ENCODE results near the gene IRF1.

DNA sequence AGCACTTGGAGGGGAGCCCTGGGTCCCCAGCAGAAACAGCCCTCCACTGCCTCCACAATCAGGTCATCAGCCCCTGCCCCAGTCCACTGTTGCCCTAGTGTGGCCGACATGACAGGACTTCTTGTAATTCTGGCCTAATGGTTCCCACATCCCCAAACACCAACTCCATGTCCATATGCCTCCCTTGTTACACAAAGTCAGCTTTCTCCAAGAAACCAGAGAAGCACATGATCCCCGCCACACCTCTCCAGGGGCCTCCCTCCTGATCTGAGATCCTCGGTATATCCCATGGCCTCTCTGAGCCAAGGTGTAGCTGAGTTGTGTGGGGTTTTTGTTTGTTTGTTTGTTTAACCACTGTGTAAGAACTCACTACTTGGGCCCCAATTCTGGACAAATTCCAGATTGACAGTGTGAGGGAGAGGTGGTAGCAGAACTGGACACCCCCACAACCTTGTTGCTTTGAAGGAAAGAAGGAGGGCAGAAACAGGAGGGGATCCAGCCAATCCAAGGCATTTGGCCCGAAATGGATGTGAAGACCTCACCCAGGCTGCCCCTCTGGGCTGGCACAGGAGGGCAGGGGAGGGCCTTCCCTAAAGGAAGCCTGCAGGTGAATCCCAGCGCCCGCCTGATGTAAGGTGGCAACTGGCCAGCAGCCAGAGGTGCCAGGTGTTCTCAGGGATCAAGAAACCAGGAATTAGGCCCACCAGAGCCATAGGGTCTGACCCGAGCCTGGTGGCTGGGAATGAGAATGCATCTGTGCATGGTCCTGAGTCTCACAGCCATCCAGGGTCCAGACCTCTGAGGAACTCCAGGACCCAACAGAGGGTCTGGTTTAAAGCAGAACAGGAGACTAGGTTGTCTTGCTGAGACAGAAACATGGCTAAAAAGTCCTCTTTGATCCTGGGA is 13.4 kb downstream of the IRF1 start:
- TF ChIP-seq, protein P1, sequence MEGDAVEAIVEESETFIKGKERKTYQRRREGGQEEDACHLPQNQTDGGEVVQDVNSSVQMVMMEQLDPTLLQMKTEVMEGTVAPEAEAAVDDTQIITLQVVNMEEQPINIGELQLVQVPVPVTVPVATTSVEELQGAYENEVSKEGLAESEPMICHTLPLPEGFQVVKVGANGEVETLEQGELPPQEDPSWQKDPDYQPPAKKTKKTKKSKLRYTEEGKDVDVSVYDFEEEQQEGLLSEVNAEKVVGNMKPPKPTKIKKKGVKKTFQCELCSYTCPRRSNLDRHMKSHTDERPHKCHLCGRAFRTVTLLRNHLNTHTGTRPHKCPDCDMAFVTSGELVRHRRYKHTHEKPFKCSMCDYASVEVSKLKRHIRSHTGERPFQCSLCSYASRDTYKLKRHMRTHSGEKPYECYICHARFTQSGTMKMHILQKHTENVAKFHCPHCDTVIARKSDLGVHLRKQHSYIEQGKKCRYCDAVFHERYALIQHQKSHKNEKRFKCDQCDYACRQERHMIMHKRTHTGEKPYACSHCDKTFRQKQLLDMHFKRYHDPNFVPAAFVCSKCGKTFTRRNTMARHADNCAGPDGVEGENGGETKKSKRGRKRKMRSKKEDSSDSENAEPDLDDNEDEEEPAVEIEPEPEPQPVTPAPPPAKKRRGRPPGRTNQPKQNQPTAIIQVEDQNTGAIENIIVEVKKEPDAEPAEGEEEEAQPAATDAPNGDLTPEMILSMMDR (IDR thresholded peaks at IDR 0.05), result peak in 1 of 6 experiments; percentile 12
- TF ChIP-seq POLR2A (IDR thresholded peaks at IDR 0.05), result no peak

All from esophagus squamous epithelium (tissue), 4 donors.